ENCODE measurements around the gene KLHL15. TPM values are rescaled to one million over a fixed set of nuclear protein-coding genes. Genes with fewer than 3 reads are reported as not detected.

The KLHL15 gene
- total RNA-seq, 2 experiments from 2014 or later = 9.3 to 9.7 TPM

DNA sequence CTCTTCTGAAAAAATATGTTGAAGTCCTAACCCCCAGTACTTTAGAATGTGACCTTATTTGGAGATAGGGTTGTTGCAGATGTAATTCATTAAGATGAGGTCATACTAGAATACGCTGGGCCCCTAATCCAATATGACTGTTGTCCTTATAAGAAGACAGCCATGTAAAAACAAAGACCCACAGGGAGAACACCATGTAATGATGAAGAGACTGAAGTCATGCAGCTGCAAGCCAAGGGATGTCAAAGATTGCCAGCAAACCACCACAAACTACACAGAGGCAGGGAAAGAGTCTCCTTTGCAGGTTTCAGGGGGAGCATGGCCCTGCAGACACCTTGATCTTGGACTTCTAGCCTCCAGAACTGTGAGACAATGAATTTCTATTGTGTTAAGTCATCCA is 81.8 kb downstream of the KLHL15 start:
- ChIA-PET POLR2A (no interaction called here), CTCF (no interaction called here)
- Mint-ChIP-seq H3K9me3 (no peaks in the 10 kb centered on the region), H3K4me3 (no peak overlapping the region), H3K4me1 (ENCODE audit: low read depth) (no peaks in the 10 kb centered on the region), H3K27me3 (no peaks in the 10 kb centered on the region), H3K36me3 (no peaks in the 10 kb centered on the region), H3K27ac (no peak overlapping the region)
- DNase-seq = no peak
- intact Hi-C loops (cut with micrococcal nuclease) = no loop called here

DNA sequence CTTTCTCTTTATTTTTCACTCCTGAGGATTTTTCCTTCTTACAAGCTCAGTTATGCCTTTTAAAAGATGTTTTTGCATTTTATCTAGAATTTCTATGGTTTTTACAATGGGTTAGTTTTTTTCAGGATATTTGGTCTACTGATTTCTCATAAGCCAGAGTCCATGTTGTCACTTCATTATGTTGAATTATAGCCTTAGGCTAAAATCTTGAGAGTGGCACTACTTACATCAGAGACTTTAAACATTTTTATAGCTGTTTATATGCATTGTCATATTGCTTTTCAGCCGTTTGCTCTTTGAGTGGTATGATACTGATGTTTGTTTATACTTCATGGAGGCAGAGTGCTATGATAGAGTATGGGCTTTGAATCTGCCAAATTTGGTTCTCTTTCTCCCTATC is 82.8 kb downstream of the KLHL15 start:
- intact Hi-C loops (cut with micrococcal nuclease) = no loop called here
- Mint-ChIP-seq H3K9me3 (no peaks in the 10 kb centered on the region), H3K4me3 (no peak overlapping the region), H3K36me3 (no peaks in the 10 kb centered on the region), H3K4me1 (ENCODE audit: low read depth) (no peaks in the 10 kb centered on the region), H3K27ac (no peak overlapping the region), H3K27me3 (no peaks in the 10 kb centered on the region)
- CTCF ChIA-PET = no interaction called here
- DNase-seq = no peak
- POLR2A ChIA-PET = no interaction called here

DNA sequence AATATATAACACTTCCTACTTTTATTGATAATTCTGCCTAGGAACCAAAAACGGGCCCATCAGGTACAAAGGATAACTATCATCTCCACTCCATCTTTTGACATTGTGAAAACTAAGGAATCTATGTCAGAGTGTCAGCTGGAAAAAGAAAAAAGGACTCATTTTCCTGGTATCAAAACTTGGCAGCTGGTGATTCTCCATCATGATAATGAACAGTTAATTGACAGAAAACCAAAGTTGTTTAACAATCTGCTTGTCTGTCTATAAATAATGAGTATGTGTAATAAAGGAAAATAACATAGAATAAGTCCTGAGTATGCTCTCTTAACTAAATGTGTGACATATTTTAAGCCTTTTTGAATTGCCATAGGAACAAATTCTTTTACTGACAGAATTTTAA is 87.8 kb downstream of the KLHL15 start:
- Mint-ChIP-seq H3K27me3 (no peaks in the 10 kb centered on the region), H3K4me3 (no peak overlapping the region), H3K27ac (no peak overlapping the region), H3K4me1 (ENCODE audit: low read depth) (no peaks in the 10 kb centered on the region), H3K9me3 (no peaks in the 10 kb centered on the region), H3K36me3 (no peaks in the 10 kb centered on the region)
- POLR2A ChIA-PET = no interaction called here
- no peak for DNase-seq
- intact Hi-C loops (cut with micrococcal nuclease) = no loop called here
- CTCF ChIA-PET = no interaction called here

DNA sequence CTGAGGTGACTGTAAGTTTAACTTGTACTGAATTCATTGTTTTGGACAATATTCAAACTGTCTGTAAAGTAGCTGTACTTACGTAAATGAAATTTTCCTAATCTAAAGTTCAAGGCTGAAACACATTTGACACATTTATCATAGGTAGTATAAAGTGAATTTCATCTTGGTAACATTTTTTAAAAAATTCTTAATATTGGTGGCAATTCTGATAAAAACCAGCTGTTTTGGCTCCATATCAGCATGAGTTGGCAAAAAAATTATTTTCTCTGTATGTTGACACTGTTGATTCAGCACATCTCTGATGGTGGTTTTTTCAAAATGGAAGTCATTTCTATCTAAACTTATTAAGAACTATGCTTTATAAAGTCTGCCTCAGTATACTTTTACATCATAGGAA is 88.3 kb downstream of the KLHL15 start:
- H3K9me3 Mint-ChIP-seq = no peaks in the 10 kb centered on the region
- no peaks in the 10 kb centered on the region for H3K27me3 Mint-ChIP-seq
- no peaks in the 10 kb centered on the region for H3K36me3 Mint-ChIP-seq
- H3K27ac Mint-ChIP-seq = no peak overlapping the region
- DNase-seq = no peak
- H3K4me1 Mint-ChIP-seq (ENCODE audit: low read depth) = no peaks in the 10 kb centered on the region
- intact Hi-C loops (cut with micrococcal nuclease) = no loop called here
- POLR2A ChIA-PET = no interaction called here
- CTCF ChIA-PET = interaction anchor here (1.1 kb wide), 1 partner anchor 10 kb away, joined by 3 read pairs; no protein-coding TSS in a partner anchor
- no peak overlapping the region for H3K4me3 Mint-ChIP-seq

DNA sequence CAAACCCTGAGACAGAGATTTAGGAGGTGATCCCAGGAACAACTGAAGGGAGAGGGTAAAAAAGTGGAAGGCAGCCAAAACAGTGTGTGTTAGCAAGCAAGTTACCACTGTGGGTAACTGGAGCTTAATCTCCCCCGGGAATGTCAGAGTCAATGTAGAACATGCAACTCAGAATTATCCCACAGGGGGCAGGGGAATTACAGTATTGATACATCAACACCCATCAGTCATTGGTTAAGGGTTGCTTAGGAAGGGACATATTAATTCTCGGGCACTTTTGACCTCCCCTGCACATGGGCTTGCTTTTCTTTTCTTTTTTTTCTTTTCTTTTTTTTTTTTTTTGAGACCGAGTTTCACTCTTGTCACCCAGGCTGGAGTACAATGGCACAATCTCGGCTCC is 89.9 kb downstream of the KLHL15 start:
- H3K27me3 Mint-ChIP-seq = no peaks in the 10 kb centered on the region
- H3K4me3 Mint-ChIP-seq = no peak overlapping the region
- H3K36me3 Mint-ChIP-seq = no peaks in the 10 kb centered on the region
- POLR2A ChIA-PET = no interaction called here
- H3K4me1 Mint-ChIP-seq (ENCODE audit: low read depth) = peaks cover 5% of the 10 kb centered on the region
- intact Hi-C loops (cut with micrococcal nuclease) = no loop called here
- H3K27ac Mint-ChIP-seq = no peak overlapping the region
- no peak for DNase-seq
- CTCF ChIA-PET = no interaction called here
- no peaks in the 10 kb centered on the region for H3K9me3 Mint-ChIP-seq

DNA sequence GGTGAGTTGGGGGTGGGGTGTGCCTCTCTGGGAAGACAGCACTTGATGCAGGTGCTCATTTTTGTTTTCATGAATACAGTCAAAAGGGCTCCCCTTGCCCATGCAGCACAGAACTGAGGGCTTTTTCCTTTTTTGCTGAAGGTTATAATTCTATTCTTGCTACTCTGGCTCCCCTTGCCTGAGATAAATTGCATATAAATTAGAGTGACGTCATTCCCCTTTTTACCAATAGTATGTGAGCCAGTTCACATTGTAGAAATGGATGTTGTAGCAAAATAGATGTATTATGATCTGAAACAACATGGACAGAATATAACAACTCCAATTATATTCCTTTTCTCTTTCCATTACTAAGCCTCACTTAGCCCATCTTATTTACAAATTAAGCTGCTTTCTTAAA is 90.8 kb downstream of the KLHL15 start:
- intact Hi-C loops (cut with micrococcal nuclease) = no loop called here
- no peaks in the 10 kb centered on the region for H3K27me3 Mint-ChIP-seq
- no peak overlapping the region for H3K4me3 Mint-ChIP-seq
- H3K36me3 Mint-ChIP-seq = no peaks in the 10 kb centered on the region
- H3K9me3 Mint-ChIP-seq = no peaks in the 10 kb centered on the region
- CTCF ChIA-PET = no interaction called here
- no peak for DNase-seq
- POLR2A ChIA-PET = no interaction called here
- peaks cover 14% of the 10 kb centered on the region for H3K4me1 Mint-ChIP-seq (ENCODE audit: low read depth)
- H3K27ac Mint-ChIP-seq = no peak overlapping the region

DNA sequence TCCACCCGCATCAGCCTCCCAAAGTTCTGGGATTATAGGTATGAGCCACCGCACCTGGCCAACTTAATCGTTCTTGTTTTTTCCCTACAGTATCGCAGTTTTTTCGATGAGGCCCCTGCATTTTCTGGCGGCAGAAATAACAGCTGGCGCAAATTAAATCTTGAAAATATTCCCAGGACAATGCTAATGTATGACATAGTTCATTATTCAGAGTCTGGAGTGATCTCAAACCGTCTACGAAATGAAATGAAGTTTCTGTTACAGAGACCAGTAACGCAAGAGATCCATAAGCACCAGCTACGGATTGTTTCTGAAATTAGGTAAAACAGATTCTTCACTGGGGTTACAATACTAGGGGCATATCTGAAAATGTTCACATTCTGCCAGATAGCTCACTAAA is 91.9 kb downstream of the KLHL15 start:
- Mint-ChIP-seq H3K27me3 (no peaks in the 10 kb centered on the region), H3K4me1 (ENCODE audit: low read depth) (peaks cover 17% of the 10 kb centered on the region), H3K27ac (no peak overlapping the region), H3K9me3 (no peaks in the 10 kb centered on the region), H3K4me3 (no peak overlapping the region), H3K36me3 (no peaks in the 10 kb centered on the region)
- ChIA-PET CTCF (no interaction called here), POLR2A (no interaction called here)
- no peak for DNase-seq
- intact Hi-C loops (cut with micrococcal nuclease) = no loop called here

Other genes with a start within 250 kb of the KLHL15 start
- gene SAT1, start 244.0 kb downstream of the KLHL15 start, total RNA-seq = 100 to 1,000 TPM; 205 to 209 TPM
- 10 to 100 TPM; 32.8 to 35.0 TPM for gene APOO, start 119.2 kb downstream of the KLHL15 start, total RNA-seq
- gene CXorf58, start 119.2 kb downstream of the KLHL15 start, total RNA-seq = under 1 TPM in 1 of 2 experiments, not detected in 1; 0.17 TPM
- gene EIF2S3, start 27.8 kb upstream of the KLHL15 start, total RNA-seq = 100 to 1,000 TPM; 282 to 295 TPM
- gene ZFX, start 122.5 kb upstream of the KLHL15 start, total RNA-seq = 10 to 100 TPM; 31.1 to 35.5 TPM

Measured in activated CD4-positive, alpha-beta memory T cell treated with anti-CD3 and anti-CD28 coated beads for 36 hours (primary cell).